RWPE2 (cell line): ENCODE measurements around the gene GANAB.

Experiments used
- ATAC-seq: fragments of 200-7000 bp; cut with Tn5 transposase; 3 replicates; pipeline ENCODE4 v1.9.1; 2021; ENCODE audit warnings: low read depth
- DNase-seq: peaks from one replicate; pipeline ENCODE4 v3.0.0-alpha.2; 2020; ENCODE audit warnings: low spot score
- H3K27ac ChIP-seq: fragments of 450-650 bp; 2 replicates; pipeline ENCODE4 v1.5.1; 2017; ENCODE audit warnings: mild to moderate bottlenecking; ENCODE audit not compliant: poor library complexity, severe bottlenecking
- H3K27me3 ChIP-seq: fragments of 250-450 bp; sonication (Bioruptor Pico); 2 replicates; pipeline ENCODE4 v1.5.1; 2021; ENCODE audit warnings: mild to moderate bottlenecking, moderate library complexity; ENCODE audit not compliant: insufficient read depth, poor library complexity, severe bottlenecking
- H3K36me3 ChIP-seq: fragments of 250-450 bp; sonication (Bioruptor Pico); 2 replicates; pipeline ENCODE4 v1.5.1; 2020; ENCODE audit warnings: low read depth, mild to moderate bottlenecking, moderate library complexity
- H3K4me1 ChIP-seq: fragments of 250-450 bp; sonication (Bioruptor Pico); 2 replicates; pipeline ENCODE4 v1.5.1; 2021; ENCODE audit warnings: mild to moderate bottlenecking, moderate library complexity; ENCODE audit not compliant: insufficient read depth, poor library complexity, severe bottlenecking
- H3K4me3 ChIP-seq: fragments of 250-450 bp; sonication (Bioruptor Pico); 2 replicates; pipeline ENCODE4 v1.5.1; 2021; ENCODE audit warnings: mild to moderate bottlenecking, moderate library complexity; ENCODE audit not compliant: severe bottlenecking
- H3K9me3 ChIP-seq: fragments of 250-450 bp; sonication (Bioruptor Pico); 2 replicates; pipeline ENCODE4 v1.5.1; 2021; ENCODE audit warnings: mild to moderate bottlenecking, moderate library complexity; ENCODE audit not compliant: severe bottlenecking
- TF ChIP-seq, protein P1 (sequence below): fragments of 450-650 bp; IDR thresholded peaks from one replicate; pipeline ENCODE4 v1.5.1; 2017; ENCODE audit warnings: mild to moderate bottlenecking, moderate library complexity; ENCODE audit not compliant: poor library complexity, severe bottlenecking

GANAB gene

DNA sequence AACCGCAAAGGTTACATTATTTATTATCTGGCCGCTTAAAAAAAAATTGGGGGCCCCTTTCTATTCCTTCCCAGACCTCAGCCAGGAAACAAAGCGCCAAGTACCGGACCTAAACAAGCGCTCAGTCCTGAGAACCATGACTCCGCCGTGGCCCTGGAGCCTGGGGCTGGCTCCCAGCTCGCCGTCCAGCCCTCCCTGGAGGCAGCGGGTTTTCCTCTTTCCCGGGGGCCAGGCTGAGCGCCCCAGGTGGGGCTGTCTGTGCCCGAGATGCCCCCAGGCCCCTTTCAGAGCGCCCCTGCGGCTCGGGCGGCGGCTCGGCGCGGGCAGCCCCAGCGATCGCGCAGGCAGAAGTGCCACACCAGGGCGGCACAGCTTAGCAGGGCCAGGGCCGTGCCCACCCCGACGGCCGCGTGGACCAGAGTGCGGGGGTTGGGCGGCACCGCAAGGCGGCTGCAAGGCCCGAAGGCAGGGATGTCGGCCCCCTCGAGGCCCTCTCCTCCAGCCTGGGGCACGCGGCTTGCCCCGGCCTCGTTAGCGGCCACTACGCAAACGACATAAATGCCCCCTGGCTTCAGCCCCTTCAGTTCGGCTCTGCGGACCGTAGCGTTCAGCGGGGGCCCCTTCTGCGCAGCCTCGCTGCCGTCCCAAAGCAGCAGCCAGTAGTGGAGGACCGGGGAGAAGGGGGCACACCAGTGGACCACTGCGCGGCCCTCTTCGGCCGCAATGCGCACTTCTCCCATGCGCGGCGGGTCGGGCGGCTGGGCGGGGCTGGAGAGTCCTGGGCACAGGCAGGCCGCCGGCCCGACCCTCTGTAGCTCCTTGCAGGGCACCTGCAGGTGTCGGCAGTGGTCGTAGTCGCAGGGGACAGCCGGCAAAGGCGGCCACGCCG, 41.3 kb upstream of the GANAB start:
- ATAC-seq (no peak), DNase-seq (no peak)
- H3K27ac ChIP-seq: no peak overlapping the region
- H3K36me3 ChIP-seq: peaks cover 16% of the 10 kb centered on the region
- H3K9me3 ChIP-seq: no peaks in the 10 kb centered on the region
- no peaks in the 10 kb centered on the region for H3K27me3 ChIP-seq
- H3K4me1 ChIP-seq: no peaks in the 10 kb centered on the region
- TF ChIP-seq, protein P1, sequence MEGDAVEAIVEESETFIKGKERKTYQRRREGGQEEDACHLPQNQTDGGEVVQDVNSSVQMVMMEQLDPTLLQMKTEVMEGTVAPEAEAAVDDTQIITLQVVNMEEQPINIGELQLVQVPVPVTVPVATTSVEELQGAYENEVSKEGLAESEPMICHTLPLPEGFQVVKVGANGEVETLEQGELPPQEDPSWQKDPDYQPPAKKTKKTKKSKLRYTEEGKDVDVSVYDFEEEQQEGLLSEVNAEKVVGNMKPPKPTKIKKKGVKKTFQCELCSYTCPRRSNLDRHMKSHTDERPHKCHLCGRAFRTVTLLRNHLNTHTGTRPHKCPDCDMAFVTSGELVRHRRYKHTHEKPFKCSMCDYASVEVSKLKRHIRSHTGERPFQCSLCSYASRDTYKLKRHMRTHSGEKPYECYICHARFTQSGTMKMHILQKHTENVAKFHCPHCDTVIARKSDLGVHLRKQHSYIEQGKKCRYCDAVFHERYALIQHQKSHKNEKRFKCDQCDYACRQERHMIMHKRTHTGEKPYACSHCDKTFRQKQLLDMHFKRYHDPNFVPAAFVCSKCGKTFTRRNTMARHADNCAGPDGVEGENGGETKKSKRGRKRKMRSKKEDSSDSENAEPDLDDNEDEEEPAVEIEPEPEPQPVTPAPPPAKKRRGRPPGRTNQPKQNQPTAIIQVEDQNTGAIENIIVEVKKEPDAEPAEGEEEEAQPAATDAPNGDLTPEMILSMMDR: no peak
- H3K4me3 ChIP-seq: no peak overlapping the region

DNA sequence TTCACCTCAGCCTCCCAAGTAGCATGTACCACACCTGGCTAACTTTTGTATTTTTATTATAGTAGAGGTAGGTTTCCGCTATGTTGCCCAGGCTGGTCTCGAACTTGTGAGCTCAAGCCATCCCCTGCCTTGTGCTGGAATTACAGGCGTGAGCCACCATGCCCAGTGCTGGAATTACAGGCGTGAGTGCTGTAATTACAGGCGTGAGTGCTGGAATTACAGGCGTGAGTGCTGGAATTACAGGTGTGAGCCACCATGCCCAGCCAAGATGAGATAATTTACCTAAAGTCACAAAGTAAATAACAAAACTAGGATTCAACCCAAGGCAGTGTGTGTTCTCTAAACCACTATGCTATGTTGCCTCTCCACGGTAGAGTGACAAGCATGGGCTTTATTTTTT, 36.1 kb upstream of the GANAB start:
- no peaks in the 10 kb centered on the region for H3K9me3 ChIP-seq
- no peak overlapping the region for H3K4me3 ChIP-seq
- peaks cover 6% of the 10 kb centered on the region for H3K36me3 ChIP-seq
- ATAC-seq (no peak), DNase-seq (no peak)
- H3K4me1 ChIP-seq: peaks cover 9% of the 10 kb centered on the region
- TF ChIP-seq, protein P1: no peak
- no peak overlapping the region for H3K27ac ChIP-seq
- no peaks in the 10 kb centered on the region for H3K27me3 ChIP-seq

DNA sequence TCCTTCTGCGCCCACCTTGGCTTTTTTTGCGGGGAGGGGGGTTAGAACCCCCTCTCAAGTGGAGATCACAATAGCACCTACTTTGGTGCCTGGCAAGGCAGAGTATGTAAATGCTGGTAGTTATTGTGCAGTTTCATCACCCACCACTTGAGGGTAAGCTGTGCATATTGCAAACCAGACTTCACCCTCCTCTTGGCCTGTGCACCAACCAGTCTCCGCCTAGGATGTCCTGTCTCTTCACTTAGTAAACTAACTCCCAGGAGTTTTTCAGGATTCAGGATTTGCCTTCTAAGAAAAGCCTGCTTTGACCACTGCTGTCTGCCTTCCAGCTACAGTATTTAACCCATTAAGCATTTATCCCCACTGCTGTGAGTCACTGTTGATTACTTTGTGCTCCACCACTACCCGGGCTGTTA, 34.4 kb upstream of the GANAB start:
- DNase-seq (no peak), ATAC-seq (peak; percentile 86)
- Histone ChIP-seq H3K9me3 (no peaks in the 10 kb centered on the region), H3K4me1 (peaks cover 9% of the 10 kb centered on the region), H3K27me3 (no peaks in the 10 kb centered on the region), H3K27ac (peak overlapping the region; percentile 13), H3K4me3 (no peak overlapping the region), H3K36me3 (peaks cover 23% of the 10 kb centered on the region)
- TF ChIP-seq, protein P1: peak; percentile 70

DNA sequence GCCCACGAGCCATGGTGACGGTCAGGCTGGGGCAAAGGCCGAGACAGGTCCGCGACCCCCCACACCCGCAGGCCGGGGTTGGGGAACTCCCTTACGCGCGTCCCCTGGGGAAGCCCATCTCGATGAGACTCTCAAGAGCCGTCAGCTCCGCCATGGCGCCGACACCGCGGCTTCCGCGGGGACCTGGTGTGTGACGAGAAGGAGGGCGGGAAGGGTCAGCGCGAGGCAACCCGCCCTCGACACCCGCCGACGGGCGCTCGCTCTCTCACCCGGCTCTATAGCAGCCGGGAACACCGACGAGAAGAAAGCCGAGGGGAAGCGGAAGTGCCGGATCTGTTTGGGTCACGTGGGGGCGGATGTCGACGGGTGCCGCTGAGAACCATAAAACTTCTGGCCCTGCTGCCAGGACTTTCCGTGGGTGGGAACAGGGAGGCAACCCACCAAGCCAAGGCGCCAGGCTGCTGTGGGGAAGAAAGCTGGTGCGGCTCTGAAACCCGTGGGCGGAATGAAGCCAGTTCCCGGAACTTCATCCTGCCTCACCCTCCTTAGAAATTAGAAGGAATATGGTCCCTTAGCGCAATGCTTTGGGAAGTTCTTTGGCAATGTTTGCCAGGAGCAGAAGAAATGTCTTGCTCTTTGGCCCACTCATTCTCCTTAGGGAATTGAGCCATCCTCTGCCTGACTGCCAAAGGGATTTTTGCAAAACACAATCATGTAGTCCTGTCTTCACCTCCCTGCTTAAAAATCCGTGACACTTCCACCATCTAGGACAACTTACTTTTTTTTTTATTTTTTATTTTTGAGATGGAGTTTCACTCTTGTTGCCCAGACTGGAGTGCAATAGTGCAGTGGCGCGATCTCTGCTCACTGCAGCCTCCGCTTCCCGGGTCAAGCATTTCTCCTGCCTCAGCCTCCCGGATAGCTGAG, 32.6 kb upstream of the GANAB start, which contains the start of gene UBXN1:
TSS of gene UBXN1 (minus strand) at position 304 of the 927 bp plus-strand sequence. CDS start at position 154, 150 bp downstream.
- peaks cover 9% of the 10 kb centered on the region for H3K4me1 ChIP-seq

More for the DNA sequence above, 32.6 kb upstream of the GANAB start, which contains the start of gene UBXN1:
- Histone ChIP-seq H3K9me3 (no peaks in the 10 kb centered on the region), H3K27me3 (no peaks in the 10 kb centered on the region), H3K4me3 (peak within 1 kb of the TSS; percentile 84), H3K27ac (peak within 1 kb of the TSS; percentile 34), H3K36me3 (peaks cover 34% of the 10 kb centered on the region)
- ATAC-seq: peak; percentile 77
- DNase-seq: peak; percentile 88
- TF ChIP-seq, protein P1: no peak
